Left ventricle myocardium inferior (tissue), 1 donor: ENCODE results near the gene PKNOX2. TPM values are rescaled to one million over a fixed set of nuclear protein-coding genes. Genes with fewer than 3 reads are reported as not detected.

Experiments
- DNase-seq: peaks from one replicate; pipeline ENCODE4 v3.0.0-alpha.2; 2020
- H3K27ac ChIP-seq: fragments of 200-600 bp; replicated peaks from 2 replicates; pipeline ENCODE4 v1.8.0; 2021
- H3K27me3 ChIP-seq: fragments of 200-600 bp; 2 replicates; pipeline ENCODE4 v1.8.0; 2021; ENCODE audit warnings: low read depth
- H3K36me3 ChIP-seq: fragments of 200-600 bp; 2 replicates; pipeline ENCODE4 v1.8.0; 2021
- H3K4me1 ChIP-seq: fragments of 200-600 bp; 2 replicates; pipeline ENCODE4 v1.8.0; 2021
- H3K4me3 ChIP-seq: fragments of 200-600 bp; 2 replicates; pipeline ENCODE4 v1.8.0; 2021; ENCODE audit warnings: mild to moderate bottlenecking, moderate library complexity
- H3K9me3 ChIP-seq: fragments of 200-600 bp; replicated peaks from 2 replicates; pipeline ENCODE4 v1.8.0; 2021
- CTCF ChIP-seq: fragments of 200-600 bp; IDR thresholded peaks from 2 replicates; pipeline ENCODE4 v1.8.0; 2021; ENCODE audit warnings: antibody characterized with exemption, mild to moderate bottlenecking, borderline replicate concordance
- intact Hi-C: fragments of 100-400 bp; cut with micrococcal nuclease; formaldehyde crosslinking; loops from one replicate; pipeline ENCODE4 v1.11.0; 2022
- total RNA-seq: library from RNA; stranded (reverse); fragmentation: NEBNext Ultra II Directional; extraction: Animal tissue kit (Norgen Biotek cat#: 25700); gene quantifications from one replicate; pipeline ENCODE4 v1.2.1, GENCODE V29; 2021
- donor health status: DM: no; HTN: yes; CAD: no; lungs with severe emphysema.

PKNOX2 gene
- total RNA-seq, 1 donor from 2014 or later: 6.2 TPM

- TF ChIP-seq CTCF: no peak
- Histone ChIP-seq H3K27ac (no peak overlapping the region), H3K4me3 (no peak overlapping the region), H3K9me3 (peaks cover 3% of the 10 kb centered on the region), H3K27me3 (no peaks in the 10 kb centered on the region), H3K36me3 (no peaks in the 10 kb centered on the region), H3K4me1 (no peaks in the 10 kb centered on the region)
- intact Hi-C loops: no loop called here
- DNase-seq: no peak
Measured at GRCh38 chr11:125233116-125233515, 68.6 kb downstream of the PKNOX2 start.

- DNase-seq: no peak
- Histone ChIP-seq H3K27me3 (no peaks in the 10 kb centered on the region), H3K27ac (no peak overlapping the region), H3K4me3 (no peak overlapping the region), H3K9me3 (peaks cover 3% of the 10 kb centered on the region), H3K4me1 (no peaks in the 10 kb centered on the region), H3K36me3 (no peaks in the 10 kb centered on the region)
- no peak for TF ChIP-seq CTCF
- intact Hi-C loops: no loop called here
Measured at GRCh38 chr11:125233736-125234275, 69.3 kb downstream of the PKNOX2 start.

GRCh38 chr11:125235071-125235471 lies 70.5 kb downstream of the PKNOX2 start:
- Histone ChIP-seq H3K4me1 (no peaks in the 10 kb centered on the region), H3K27ac (no peak overlapping the region), H3K27me3 (no peaks in the 10 kb centered on the region), H3K4me3 (no peak overlapping the region), H3K36me3 (no peaks in the 10 kb centered on the region), H3K9me3 (peaks cover 3% of the 10 kb centered on the region)
- intact Hi-C loops: no loop called here
- no peak for TF ChIP-seq CTCF
- DNase-seq: no peak

- no peak overlapping the region for H3K4me3 ChIP-seq
- no peaks in the 10 kb centered on the region for H3K4me1 ChIP-seq
- H3K27me3 ChIP-seq: no peaks in the 10 kb centered on the region
- no peak for TF ChIP-seq CTCF
- peaks cover 3% of the 10 kb centered on the region for H3K9me3 ChIP-seq
- H3K27ac ChIP-seq: no peak overlapping the region
- no peak for DNase-seq
- intact Hi-C loops: no loop called here
- H3K36me3 ChIP-seq: no peaks in the 10 kb centered on the region
Measured at GRCh38 chr11:125236072-125236825, 71.7 kb downstream of the PKNOX2 start.

GRCh38 chr11:125239585-125240560 lies 75.3 kb downstream of the PKNOX2 start:
- no peak overlapping the region for H3K27ac ChIP-seq
- H3K9me3 ChIP-seq: peaks cover 3% of the 10 kb centered on the region
- intact Hi-C loops: no loop called here

More at GRCh38 chr11:125239585-125240560, 75.3 kb downstream of the PKNOX2 start:
- H3K4me3 ChIP-seq: no peak overlapping the region
- H3K36me3 ChIP-seq: no peaks in the 10 kb centered on the region
- no peaks in the 10 kb centered on the region for H3K4me1 ChIP-seq
- H3K27me3 ChIP-seq: no peaks in the 10 kb centered on the region
- no peak for DNase-seq
- no peak for TF ChIP-seq CTCF
